Esophagus muscularis mucosa (tissue), 4 donors: ENCODE measurements around the gene CSTB. TPM values are rescaled to one million over a fixed set of nuclear protein-coding genes. Genes with fewer than 3 reads are reported as not detected.

Source experiments
- DNase-seq: peaks from one replicate; pipeline ENCODE4 v3.0.0-alpha.2; 2017; ENCODE audit errors: extremely low spot score
- H3K27ac ChIP-seq, 4 donors: fragments of 200-600 bp; sonication (generic); replicated peaks in 1 of 4; 1 replicate in 3 of 4; 2 replicates in 1 of 4; pipeline ENCODE4 v1.5.1; 2016 to 2019; ENCODE audit warnings: mild to moderate bottlenecking in 1 of 4
- H3K27me3 ChIP-seq, 4 donors: fragments of 200-600 bp; sonication (generic); one replicate each; pipeline versions ENCODE4 v1.5.1 to v1.6.0; 2016 to 2019
- H3K36me3 ChIP-seq, 4 donors: fragments of 200-600 bp; sonication (generic); one replicate each; pipeline ENCODE4 v1.5.1; 2016 to 2019
- H3K4me1 ChIP-seq, 4 donors: fragments of 200-600 bp; sonication (generic); one replicate each; pipeline ENCODE4 v1.5.1; 2016 to 2019
- H3K4me3 ChIP-seq, 4 donors: fragments of 200-600 bp; sonication (generic); 1 replicate in 2 of 4; 2 replicates in 2 of 4; pipeline ENCODE4 v1.5.1; 2016 to 2019; ENCODE audit warnings: mild to moderate bottlenecking in 4 of 4, moderate library complexity in 1 of 4
- H3K9me3 ChIP-seq, 4 donors: fragments of 200-600 bp; sonication (generic); 1 replicate in 3 of 4; 2 replicates in 1 of 4; pipeline ENCODE4 v1.5.1; 2016 to 2019
- CTCF ChIP-seq, 3 experiments: fragments of 200-600 bp in 2 of 3; fragments of 450-650 bp in 1 of 3; sonication (generic) in 2 of 3; IDR thresholded peaks; one replicate each; pipeline ENCODE4 v1.5.1; 2017 to 2019; ENCODE audit warnings: antibody characterized with exemption in 3 of 3, mild to moderate bottlenecking in 2 of 3, moderate library complexity in 1 of 3
- EP300 ChIP-seq: sonication (generic); formaldehyde crosslinking; IDR thresholded peaks from one replicate; pipeline ENCODE4 v1.6.1; 2017; ENCODE audit warnings: antibody characterized with exemption
- POLR2A ChIP-seq: fragments of 450-650 bp; IDR thresholded peaks from one replicate; pipeline ENCODE4 v1.6.1; 2017; ENCODE audit warnings: antibody characterized with exemption, moderate library complexity, mild to moderate bottlenecking, low read depth
- POLR2AphosphoS5 ChIP-seq, 2 donors: sonication (generic); formaldehyde crosslinking; IDR thresholded peaks; one replicate each; pipeline ENCODE4 v1.6.1; 2017; ENCODE audit warnings: antibody characterized with exemption in 2 of 2
- WGBS: methylation state at CpG from one replicate; pipeline ENCODE4 v1.1.5; 2018; 5-methylcytosine and 5-hydroxymethylcytosine counted together
- intact Hi-C: fragments of 100-400 bp; cut with DNase I; formaldehyde crosslinking; loops from one replicate; pipeline ENCODE4 v1.15.1; 2023
- total RNA-seq, 4 donors: library from RNA; depleted of rRNA; stranded (reverse); fragments of >200 nt; gene quantifications; one replicate each; pipeline versions ENCODE4 v1.1.0 to v1.2.1, GENCODE V29; 2016

The CSTB gene
- total RNA-seq, 4 donors from 2014 or later, result 5.0 to 21.1 (median 8.1) TPM

- TF ChIP-seq CTCF (IDR thresholded peaks at IDR 0.05) (no peak), POLR2AphosphoS5 (IDR thresholded peaks at IDR 0.05) (no peak), EP300 (no peak), POLR2A (no peak)
- intact Hi-C loops, result no loop called here
- Histone ChIP-seq H3K9me3 (no peaks in the 10 kb centered on the region), H3K27me3 (no peaks in the 10 kb centered on the region), H3K27ac (no peak overlapping the region), H3K36me3 (peaks cover 29 to 86% (median 80%) of the 10 kb centered on the region in 4 donors), H3K4me1 (peaks cover 0 to 27% (median 24%) of the 10 kb centered on the region in 4 donors), H3K4me3 (no peak overlapping the region)
- DNase-seq, result no peak
- WGBS, result 92% methylated on average over 24 of the region's 26 CpGs
Observed at GRCh38 chr21:43754948-43755781, 20.9 kb downstream of the CSTB start.

GRCh38 chr21:43753439-43753799 is 22.7 kb downstream of the CSTB start:
- TF ChIP-seq POLR2AphosphoS5 (IDR thresholded peaks at IDR 0.05), result no peak
- intact Hi-C loops, result no loop called here

GRCh38 chr21:43752758-43753438 is 23.2 kb downstream of the CSTB start:
- Histone ChIP-seq H3K9me3 (no peaks in the 10 kb centered on the region), H3K4me1 (peaks cover 0 to 11% (median 9%) of the 10 kb centered on the region in 4 donors), H3K27ac (no peak overlapping the region), H3K27me3 (no peaks in the 10 kb centered on the region), H3K36me3 (peaks cover 35 to 98% (median 94%) of the 10 kb centered on the region in 4 donors), H3K4me3 (no peak overlapping the region)
- intact Hi-C loops, result no loop called here
- no peak for DNase-seq
- WGBS, result 84% methylated on average over 26 of the region's 28 CpGs
- no peak for TF ChIP-seq EP300
- no peak for TF ChIP-seq CTCF (IDR thresholded peaks at IDR 0.05)

More at GRCh38 chr21:43753439-43753799, 22.7 kb downstream of the CSTB start:
- Histone ChIP-seq H3K27me3 (no peaks in the 10 kb centered on the region), H3K4me1 (peaks cover 0 to 15% (median 12%) of the 10 kb centered on the region in 4 donors), H3K36me3 (peaks cover 35 to 94% (median 89%) of the 10 kb centered on the region in 4 donors), H3K27ac (no peak overlapping the region), H3K9me3 (no peaks in the 10 kb centered on the region), H3K4me3 (no peak overlapping the region)
- 95% methylated on average over 9 of the region's 16 CpGs for WGBS
- no peak for DNase-seq

- Histone ChIP-seq H3K4me3 (no peak overlapping the region), H3K27ac (no peak overlapping the region), H3K36me3 (peaks cover 35 to 99% (median 97%) of the 10 kb centered on the region in 4 donors), H3K27me3 (no peaks in the 10 kb centered on the region), H3K4me1 (peaks cover 0 to 3% (median under 1%) of the 10 kb centered on the region in 4 donors), H3K9me3 (no peaks in the 10 kb centered on the region)
- no peak for DNase-seq
- intact Hi-C loops, result no loop called here
- TF ChIP-seq EP300 (no peak), CTCF (IDR thresholded peaks at IDR 0.05) (no peak), POLR2A (no peak), POLR2AphosphoS5 (IDR thresholded peaks at IDR 0.05) (no peak)
- 90% methylated on average over 9 of the region's 31 CpGs for WGBS
Observed at GRCh38 chr21:43751955-43752591, 24.0 kb downstream of the CSTB start.
